GM11168 (cell line): Measurements from ENCODE around the gene COX17.

Source experiments
- in situ Hi-C: fragments of 300-500 bp; cut with MboI; formaldehyde crosslinking; loops from one replicate; pipeline ENCODE4 v1.12.0; 2022; ENCODE audit warnings: low sequenced_read_pairs; ENCODE audit not compliant: unreplicated experiment

The COX17 gene

DNA sequence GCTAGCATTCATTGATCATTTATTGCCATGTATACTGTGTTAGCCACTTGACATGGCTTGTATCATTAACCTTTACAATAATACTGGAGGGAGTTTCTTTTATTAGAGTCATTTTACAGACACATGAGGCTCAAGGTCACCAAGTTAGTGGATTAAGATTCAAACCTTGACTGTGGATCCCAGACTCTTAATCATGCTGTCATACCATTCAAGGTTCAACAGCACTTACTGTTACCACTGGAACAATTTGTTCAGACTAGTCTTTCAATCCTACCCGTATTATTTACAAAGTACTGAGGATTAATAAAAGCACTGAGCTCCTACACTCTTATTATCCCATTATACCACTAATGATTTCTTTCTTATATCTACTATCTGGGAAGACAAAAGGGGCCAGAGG is 1.2 kb downstream of the COX17 start:
- in situ Hi-C loops, result loop anchor here (25.0 kb wide), 1 partner anchor 389 kb away; the partner anchor contains the start of gene ARHGAP31

GRCh38 chr3:119675188-119675874 is 1.9 kb downstream of the COX17 start:
- in situ Hi-C loops, result loop anchor here (25.0 kb wide), 1 partner anchor 388 kb away; the partner anchor contains the start of gene ARHGAP31

DNA sequence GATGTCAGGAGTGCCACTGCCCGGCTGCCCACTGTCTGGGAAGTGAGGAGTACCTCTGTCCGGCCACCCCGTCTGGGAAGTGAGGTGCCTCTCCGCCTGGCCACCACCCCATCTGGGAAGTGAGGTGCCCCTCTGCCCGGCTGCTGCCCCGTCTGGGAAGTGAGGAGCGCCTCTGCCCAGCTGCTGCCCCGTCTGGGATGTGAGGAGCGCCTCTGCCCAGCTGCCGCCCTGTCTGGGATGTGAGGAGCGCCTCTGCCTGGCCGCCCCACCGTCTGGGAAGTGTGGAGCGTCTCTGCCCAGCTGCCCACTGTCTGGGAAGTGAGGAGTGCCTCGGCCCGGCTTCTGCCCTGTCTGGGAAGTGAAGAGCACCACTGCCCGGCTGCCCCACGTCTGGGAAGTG is 3.3 kb downstream of the COX17 start:
- in situ Hi-C loops, result no loop called here

DNA sequence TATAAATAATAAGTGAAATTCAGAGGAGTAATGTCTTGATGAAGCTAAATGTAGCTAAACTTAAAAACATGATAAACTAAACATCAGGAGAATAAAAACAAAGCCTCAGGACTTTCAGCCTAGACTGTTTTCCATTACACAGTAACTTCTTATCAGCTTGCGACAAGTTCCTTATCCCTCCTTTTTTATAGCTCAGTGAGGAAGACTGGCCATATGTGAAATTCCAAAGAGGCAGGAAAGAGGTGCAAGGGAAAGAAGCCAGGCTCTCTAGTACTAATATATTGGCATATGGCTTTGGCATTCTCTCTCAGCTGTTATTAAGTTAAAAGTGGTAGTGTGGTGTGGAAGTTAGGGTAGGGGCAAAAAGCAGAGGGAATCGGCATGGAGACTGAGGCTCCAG is 4.4 kb downstream of the COX17 start:
- in situ Hi-C loops, result no loop called here

DNA sequence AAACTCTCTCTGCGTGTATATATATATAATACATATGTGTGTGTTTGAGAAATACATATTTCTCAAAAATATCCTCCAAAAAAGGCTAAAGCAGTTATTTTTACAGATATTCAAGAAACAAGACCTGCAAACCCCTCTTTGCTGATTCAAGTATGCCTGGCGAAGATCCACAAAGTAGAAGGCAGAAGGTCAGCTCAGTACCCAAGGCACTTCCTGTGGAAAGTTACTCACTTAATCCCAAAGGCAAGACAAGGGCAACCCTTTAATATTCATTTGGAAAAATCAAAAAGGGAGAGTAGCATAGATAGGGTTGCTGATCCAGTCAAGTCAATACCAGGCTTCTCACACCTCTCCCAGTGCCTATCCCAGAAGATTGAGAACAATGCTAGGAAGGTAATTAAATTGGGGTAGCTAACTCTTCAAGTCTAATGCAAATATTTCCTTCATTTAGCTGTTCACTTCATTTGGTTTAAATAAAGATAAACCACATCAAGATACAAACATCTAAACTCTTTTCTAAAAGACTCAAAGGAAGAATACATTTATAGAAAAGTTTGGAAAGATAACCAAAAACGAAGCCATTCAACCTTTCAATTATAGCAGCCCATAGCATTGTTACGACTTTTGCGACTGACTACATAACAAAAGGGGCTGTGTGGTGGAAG is 7.2 kb downstream of the COX17 start:
- in situ Hi-C loops, result no loop called here

- in situ Hi-C loops, result no loop called here
These were observed 11.1 kb downstream of the COX17 start for GRCh38 chr3:119665954-119666559.

GRCh38 chr3:119664850-119665379 is 12.3 kb downstream of the COX17 start:
- in situ Hi-C loops, result no loop called here

DNA sequence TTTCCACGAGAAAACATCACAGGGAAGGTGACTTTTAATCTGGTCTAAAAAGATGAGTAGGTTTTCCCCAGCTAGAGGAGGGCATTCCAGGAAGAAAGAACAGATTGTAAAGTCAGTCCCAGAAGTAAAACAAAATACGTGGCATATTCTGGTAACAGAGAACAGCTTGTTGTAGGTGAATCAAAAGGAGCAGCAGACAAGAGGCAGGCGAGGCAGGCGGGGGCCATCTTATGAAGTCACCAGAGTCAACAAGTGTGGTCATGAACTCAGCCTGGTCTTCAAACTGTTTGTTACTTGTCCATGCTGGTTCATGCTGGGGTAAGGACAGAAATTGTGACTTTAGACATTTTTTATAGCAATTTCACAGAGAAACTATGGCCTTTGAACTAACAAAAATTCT is 12.8 kb downstream of the COX17 start:
- in situ Hi-C loops, result no loop called here

- in situ Hi-C loops, result no loop called here
These were observed 13.3 kb downstream of the COX17 start for GRCh38 chr3:119663885-119664284.

- in situ Hi-C loops, result no loop called here
These were observed 14.4 kb downstream of the COX17 start for GRCh38 chr3:119662604-119663373.

DNA sequence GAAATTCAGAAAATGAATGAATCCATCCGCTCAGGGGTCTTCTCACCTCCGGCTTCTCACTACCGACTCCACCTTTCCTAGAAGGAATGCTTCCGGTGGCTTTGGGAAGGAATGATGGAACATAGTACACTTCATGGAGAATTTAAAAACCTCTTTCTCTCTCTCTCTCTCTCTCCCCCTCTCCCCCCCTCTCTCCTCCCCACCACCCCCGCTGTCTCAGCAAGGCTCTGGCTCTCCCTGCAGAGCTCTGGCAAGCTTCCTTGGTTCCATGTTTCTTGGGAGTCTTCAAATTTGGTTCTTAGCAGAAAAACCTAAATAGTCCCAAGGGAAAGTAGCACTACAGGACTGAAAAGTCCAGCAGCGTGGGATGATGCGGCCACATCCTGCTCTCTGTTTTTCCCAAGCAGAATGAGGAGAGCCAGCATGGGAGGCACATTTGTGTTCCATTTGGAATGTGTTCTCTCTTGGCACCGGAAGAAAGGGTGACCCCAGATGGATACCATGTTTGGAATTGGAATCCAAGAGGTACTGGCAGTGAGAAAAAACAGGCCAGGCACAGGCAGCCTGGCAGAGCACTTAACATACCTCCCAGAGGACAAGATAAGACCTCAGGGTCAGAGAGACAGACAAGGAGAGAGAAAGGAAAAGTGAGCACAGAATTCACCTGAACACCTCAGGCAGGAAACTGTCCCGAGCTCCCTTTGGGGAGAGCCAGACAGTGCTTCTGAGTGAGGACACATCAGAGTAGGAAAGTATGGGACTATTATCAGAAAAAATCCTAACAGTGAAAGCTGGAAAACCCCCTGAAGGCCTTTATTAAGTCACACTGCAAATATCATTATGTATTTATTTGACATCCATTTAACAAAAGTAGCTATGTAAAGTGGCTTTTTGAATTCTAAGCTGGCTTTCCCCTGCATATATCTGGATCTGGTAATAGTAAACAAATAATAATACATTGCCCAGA is 16.4 kb downstream of the COX17 start, which contains the start of gene POPDC2:
TSS of gene POPDC2 (minus strand) at position 116 of the 967 bp plus-strand sequence. CDS start 166 bp downstream, outside the sequence.
- in situ Hi-C loops, result no loop called here

- in situ Hi-C loops, result no loop called here
These were observed 17.5 kb downstream of the COX17 start for GRCh38 chr3:119659606-119660291.

DNA sequence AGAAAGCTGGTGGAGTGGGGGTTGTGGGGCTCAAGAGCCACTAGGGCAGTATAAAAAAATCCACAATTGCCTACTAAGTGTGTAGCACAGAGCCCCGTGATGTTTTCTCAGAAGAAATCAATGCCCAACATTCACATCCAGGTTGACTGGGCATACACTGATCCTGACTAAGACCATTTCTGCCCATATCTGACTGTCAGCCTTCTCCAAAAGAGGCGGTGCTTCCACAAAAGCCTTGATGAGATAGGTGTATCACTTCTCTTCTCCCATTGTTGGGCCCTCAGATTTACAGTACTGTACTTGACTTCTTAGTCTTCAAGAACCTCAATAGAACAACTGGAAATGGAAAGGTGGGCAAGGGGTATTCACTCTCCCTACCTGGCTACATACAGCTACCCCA is 18.2 kb downstream of the COX17 start:
- in situ Hi-C loops, result no loop called here

GRCh38 chr3:119657887-119658702 is 19.1 kb downstream of the COX17 start:
- in situ Hi-C loops, result no loop called here

DNA sequence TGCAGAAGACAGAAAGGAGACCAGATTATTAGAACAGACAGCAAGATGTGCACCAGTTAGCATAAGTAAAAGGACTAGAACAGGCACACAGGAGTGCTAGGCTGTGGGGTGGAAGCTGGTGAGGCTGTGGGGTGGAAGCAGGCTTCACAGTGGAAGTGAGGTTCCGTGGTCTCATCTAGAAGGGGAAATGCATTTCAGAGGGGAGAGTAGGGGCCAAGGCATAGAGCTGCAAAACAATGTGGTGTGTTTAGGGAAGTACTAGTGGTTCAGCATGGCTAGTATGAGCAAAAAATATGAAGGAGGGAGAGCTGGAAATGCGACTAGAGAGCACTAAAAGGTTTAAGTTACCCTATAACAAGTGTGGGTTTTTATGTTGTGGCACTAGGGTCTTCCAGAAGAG is 23.3 kb downstream of the COX17 start:
- in situ Hi-C loops, result no loop called here

DNA sequence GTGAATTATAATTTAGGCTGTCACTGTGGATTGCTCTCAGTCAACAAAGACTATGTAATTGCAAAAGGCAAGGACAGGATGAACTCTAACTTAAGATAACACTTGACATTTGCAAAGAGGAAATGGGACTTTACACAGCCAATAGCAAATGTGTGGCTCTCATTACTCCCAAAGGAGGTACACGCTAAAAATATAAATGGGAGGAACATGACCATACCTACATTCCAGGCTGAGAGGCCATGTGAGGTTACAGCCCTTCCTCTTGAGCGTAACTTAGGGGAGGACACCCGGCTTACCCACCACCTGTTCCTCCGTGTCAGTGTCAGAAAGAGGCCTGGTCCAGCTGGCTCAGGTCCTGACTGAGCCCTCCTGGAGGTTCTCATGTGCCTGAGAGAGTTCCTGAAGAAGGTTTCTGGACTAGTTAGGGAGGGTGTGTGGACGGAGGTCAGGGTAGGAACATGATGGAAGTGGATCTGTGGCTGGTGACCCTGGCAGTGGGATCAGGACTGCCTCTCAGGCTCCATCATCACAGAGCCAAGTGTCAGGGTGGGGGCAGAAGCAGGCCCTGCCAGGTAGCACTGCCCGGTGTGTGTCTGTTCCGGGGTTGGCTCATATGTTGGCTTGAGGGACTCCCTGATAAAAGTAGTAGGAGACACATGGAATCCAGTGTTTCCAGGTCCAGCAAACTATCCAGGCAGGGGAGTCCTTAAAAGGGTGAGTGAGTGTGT is 24.7 kb downstream of the COX17 start:
- in situ Hi-C loops, result no loop called here

DNA sequence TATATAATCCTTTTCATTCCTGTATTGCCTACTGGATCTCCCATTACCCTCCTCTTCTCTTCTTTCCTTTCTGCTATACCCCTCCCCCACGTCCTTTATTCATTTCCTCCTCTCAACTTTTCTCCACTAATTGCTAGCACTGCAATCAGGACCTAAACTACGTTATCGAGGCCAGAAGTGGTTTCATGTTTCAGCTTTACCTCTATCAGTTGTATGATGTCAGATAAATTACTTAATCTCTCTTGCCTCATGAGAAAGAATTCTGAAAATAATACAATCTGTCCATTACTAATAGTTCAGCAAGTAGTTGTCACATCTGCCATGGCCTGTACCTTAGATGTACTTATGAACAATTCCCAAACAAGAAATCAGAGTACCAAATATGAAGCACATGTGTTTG is 27.4 kb downstream of the COX17 start:
- in situ Hi-C loops, result no loop called here
